Fibroblast of skin of right biceps (primary cell): ENCODE data around the gene BECN2.
"Not testable (repeated sequence)": the region's sequence is repeated elsewhere in the genome, so short reads cannot be mapped to it uniquely, and the experiment has no call there.

Source experiments
- DNase-seq: peaks from one replicate; pipeline ENCODE4 v3.0.0-alpha.2; 2013

Gene BECN2

DNA sequence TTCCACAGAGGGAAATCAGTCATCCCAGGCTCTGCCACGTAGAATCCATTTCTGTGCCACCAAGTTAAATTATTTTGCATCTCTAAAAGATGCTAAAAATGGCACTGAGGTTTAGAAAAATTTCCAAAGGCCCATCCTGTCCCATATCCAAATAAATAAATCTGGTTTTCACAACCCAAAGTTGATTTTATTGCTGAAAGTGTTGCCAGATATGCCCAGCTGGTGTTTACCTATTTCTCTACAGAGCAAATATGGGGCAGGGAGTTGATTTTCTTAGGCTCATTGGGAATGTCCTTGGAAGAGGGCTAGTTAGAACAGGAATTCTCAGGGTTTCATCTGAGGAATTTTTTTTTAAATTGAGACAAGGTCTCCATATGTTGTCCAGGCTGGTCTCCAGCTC lies 22.4 kb downstream of the BECN2 start:
- no peak for DNase-seq

DNA sequence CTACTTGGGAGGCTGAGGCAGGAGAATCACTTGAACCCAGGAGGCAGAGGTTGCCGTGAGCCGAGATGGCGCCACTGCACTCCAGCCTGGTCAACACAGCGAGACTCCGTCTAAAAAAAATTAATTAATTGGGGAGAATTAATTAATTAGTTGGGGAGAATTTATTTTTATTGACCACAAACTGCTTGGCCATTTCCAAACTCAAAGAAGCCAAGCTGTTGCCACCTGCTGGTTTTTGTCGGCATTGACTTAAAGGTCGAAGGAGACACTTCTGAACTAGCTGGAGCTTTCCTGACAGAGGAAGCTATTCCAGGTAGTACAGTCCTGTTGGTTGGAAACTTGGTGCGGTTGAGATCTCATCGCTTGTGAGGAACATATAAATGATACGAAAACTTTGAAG lies 28.2 kb downstream of the BECN2 start:
- peak; percentile 43 for DNase-seq

GRCh38 chr1:241988389-241988930 lies 30.9 kb downstream of the BECN2 start:
- not testable (repeated sequence) for DNase-seq

GRCh38 chr1:241990040-241990439 lies 32.5 kb downstream of the BECN2 start:
- DNase-seq: peak; percentile 88

- peak; percentile 26 for DNase-seq
Observed at GRCh38 chr1:241992734-241993133, 35.2 kb downstream of the BECN2 start.

GRCh38 chr1:241994171-241994570 lies 36.6 kb downstream of the BECN2 start:
- DNase-seq: no peak

- DNase-seq: no peak
Observed at GRCh38 chr1:241997401-241997998, 39.9 kb downstream of the BECN2 start.

- DNase-seq: peak; percentile 86
Observed at GRCh38 chr1:241998412-241998921, 40.9 kb downstream of the BECN2 start.

- DNase-seq: no peak
Observed at GRCh38 chr1:241999026-241999425, 41.5 kb downstream of the BECN2 start, which contains the start of gene MAP1LC3C. Gene MAP1LC3C, minus strand, starts transcription at chr1:241999098. Its CDS starts 90 bp downstream, at chr1:241999008.

GRCh38 chr1:242000434-242000833 lies 42.9 kb downstream of the BECN2 start:
- no peak for DNase-seq

DNA sequence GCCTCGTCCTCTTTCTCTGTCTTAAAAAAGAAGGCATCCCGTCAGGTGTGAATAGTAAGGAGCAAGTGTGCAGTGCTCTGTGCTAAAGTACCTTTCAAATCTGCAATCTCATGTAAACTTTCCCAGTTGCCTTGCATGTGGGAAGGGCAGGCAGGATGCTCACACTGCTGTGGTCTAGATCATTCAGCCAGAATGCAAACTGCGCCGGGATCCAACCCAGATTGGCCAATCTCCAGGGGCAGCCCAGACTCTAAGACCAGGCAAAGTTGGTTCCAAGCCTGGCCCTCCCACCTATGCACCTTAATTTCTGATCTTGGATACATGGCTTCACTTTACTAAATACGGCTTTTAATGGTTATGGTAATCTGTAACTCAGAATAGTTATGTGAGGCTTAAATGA lies 44.5 kb downstream of the BECN2 start:
- no peak for DNase-seq

- DNase-seq: no peak
Observed at GRCh38 chr1:242002510-242002909, 44.9 kb downstream of the BECN2 start.

- DNase-seq: no peak
Observed at GRCh38 chr1:242004751-242005495, 47.4 kb downstream of the BECN2 start.

GRCh38 chr1:242005866-242006535 lies 48.4 kb downstream of the BECN2 start:
- peak; percentile 52 for DNase-seq

DNA sequence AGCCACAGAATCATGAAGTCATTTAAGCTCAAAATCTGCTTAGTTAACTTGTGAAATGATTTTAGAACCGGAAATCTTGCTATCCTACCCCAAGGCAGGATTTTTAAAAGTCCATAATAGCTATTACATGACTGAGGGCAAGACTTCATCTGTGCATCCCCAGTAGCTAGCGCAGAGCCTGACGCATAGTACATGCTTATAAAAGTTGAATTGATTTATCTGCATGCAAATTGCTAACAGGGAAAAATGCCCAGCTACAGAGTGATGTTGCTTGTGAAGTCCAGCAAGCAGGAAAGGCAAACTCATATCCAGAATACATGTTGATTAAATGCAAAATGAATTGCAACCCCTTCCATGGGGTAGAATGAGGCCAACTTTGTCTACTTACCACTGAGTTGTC lies 49.4 kb downstream of the BECN2 start:
- DNase-seq: no peak
